Adrenal gland (tissue), 12 donors: Measurements from ENCODE around the gene CCNQ. TPM values are rescaled to one million over a fixed set of nuclear protein-coding genes. Genes with fewer than 3 reads are reported as not detected.

Experiments
- DNase-seq, 7 donors: peaks; one replicate each; pipeline ENCODE4 v3.0.0-alpha.2; 2019 to 2020
- H3K27ac ChIP-seq, 5 donors: fragments of 200-600 bp; sonication (generic) in 4 of 5; 1 replicate in 3 of 5; 2 replicates in 2 of 5; pipeline versions ENCODE4 v1.5.1 to v1.8.0; 2016 to 2020; ENCODE audit warnings: mild to moderate bottlenecking in 1 of 5
- H3K27me3 ChIP-seq: fragments of 200-600 bp; 2 replicates; pipeline ENCODE4 v1.8.0; 2021
- H3K36me3 ChIP-seq, 2 donors: fragments of 200-600 bp; replicated peaks in 1 of 2; 1 replicate in 1 of 2; 2 replicates in 1 of 2; pipeline versions ENCODE4 v1.5.1 to v1.8.0; 2018 to 2022
- H3K4me1 ChIP-seq, 2 donors: fragments of 200-600 bp; replicated peaks in 1 of 2; 1 replicate in 1 of 2; 2 replicates in 1 of 2; pipeline versions ENCODE4 v1.5.1 to v1.8.0; 2018 to 2021
- H3K4me3 ChIP-seq, 4 donors: fragments of 200-600 bp; sonication (generic) in 3 of 4; one replicate each; pipeline ENCODE4 v1.5.1; 2016 to 2018
- H3K9me3 ChIP-seq, 3 donors: fragments of 200-600 bp; sonication (generic) in 1 of 3; replicated peaks in 1 of 3; 1 replicate in 2 of 3; 2 replicates in 1 of 3; pipeline versions ENCODE4 v1.5.1 to v1.8.0; 2016 to 2021
- CTCF ChIP-seq, 6 experiments: fragments of 450-650 bp in 4 of 6; fragments of 200-600 bp in 2 of 6; sonication (generic) in 1 of 6; IDR thresholded peaks; 1 replicate in 5 of 6; 2 replicates in 1 of 6; pipeline versions ENCODE4 v1.5.1 to v1.8.0; 2016 to 2021; ENCODE audit warnings: antibody characterized with exemption in 6 of 6, mild to moderate bottlenecking in 2 of 6, moderate library complexity in 1 of 6
- POLR2A ChIP-seq, 2 donors: fragments of 450-650 bp; IDR thresholded peaks; one replicate each; pipeline ENCODE4 v1.6.1; 2017; ENCODE audit warnings: antibody characterized with exemption in 2 of 2, mild to moderate bottlenecking in 2 of 2, moderate library complexity in 1 of 2
- WGBS, 4 donors: extraction: QIAGEN DNeasy Blood & Tissue Kit in 2 of 4; methylation state at CpG; one replicate each; pipeline versions ENCODE4 v1.1.5 to v1.1.7; 2013 to 2017; 5-methylcytosine and 5-hydroxymethylcytosine counted together
- intact Hi-C, 2 donors: fragments of 100-400 bp; cut with DNase I; formaldehyde crosslinking; loops; one replicate each; pipeline versions ENCODE4 v1.14.1 to v1.15.0; 2022 to 2023
- polyA plus RNA-seq, 3 donors: library from polyadenylated mRNA; stranded (reverse); fragments of 200-250 nt in 2 of 3; fragments of 350-450 nt in 1 of 3; fragmentation: Illumina TruSeq in 1 of 3; extraction: RNeasy Lipid Tissue Mini Kit (QIAGEN cat#74804) in 1 of 3; gene quantifications; one replicate each; pipeline ENCODE4 v1.2.3, GENCODE V29; 2013 to 2014
- total RNA-seq, 9 donors: library from RNA; depleted of rRNA in 4 of 9; stranded (reverse); fragments of >200 nt in 4 of 9; fragments of 120-200 nt in 1 of 9; fragmentation: NEBNext Ultra II Directional in 1 of 9; extraction: Animal tissue kit (Norgen Biotek cat#: 25700) in 1 of 9; gene quantifications; one replicate each; pipeline versions ENCODE4 v1.1.0 to v1.2.4, GENCODE V29; 2013 to 2023
- donor health status: healthy with polysubstance abuse.
- donor health status: Bipolar disorder and iron deficiency.
- donor health status: DM: yes; HTN: yes; CAD: no.
- donor health status: DM: no; HTN: no; CAD: no.
- donor health status: DM: no; HTN: no; CAD: no.
- donor health status: DM: yes; HTN: yes; CAD: no.

CCNQ gene
- total and polyA plus RNA-seq, 12 donors, result 13.2 to 48.5 (median 24.2) TPM

GRCh38 chrX:153645921-153646488 is 47.1 kb upstream of the CCNQ start:
- WGBS, 4 donors, result 55 to 66% (median 63%) methylated on average over 9 to 10 of the region's 10 CpGs
- peaks cover 0 to 6% of the 10 kb centered on the region in 2 donors for H3K4me1 ChIP-seq

GRCh38 chrX:153645151-153645550 is 46.2 kb upstream of the CCNQ start:
- H3K4me3 ChIP-seq, result no peak overlapping the region
- WGBS, 4 donors, result 51 to 82% (median 73%) methylated on average over 4 to 6 of the region's 6 CpGs
- peak in 2 of 7 donors; percentile 7 to 11 for DNase-seq
- H3K27me3 ChIP-seq, result peaks cover 64% of the 10 kb centered on the region
- intact Hi-C loops, result loop anchor here (5.0 to 10.0 kb wide), 2 partner anchors 33 to 90 kb away; no protein-coding TSS in a partner anchor
- H3K9me3 ChIP-seq, result no peaks in the 10 kb centered on the region
- no peak overlapping the region for H3K27ac ChIP-seq
- H3K4me1 ChIP-seq, result peaks cover 0 to 6% of the 10 kb centered on the region in 2 donors
- no peak for TF ChIP-seq CTCF (IDR thresholded peaks at IDR 0.05)
- TF ChIP-seq POLR2A (IDR thresholded peaks at IDR 0.05), result no peak
- no peaks in the 10 kb centered on the region for H3K36me3 ChIP-seq

More at GRCh38 chrX:153645921-153646488, 47.1 kb upstream of the CCNQ start:
- intact Hi-C loops, result loop anchor here (5.0 to 10.0 kb wide), 2 partner anchors 34 to 91 kb away; no protein-coding TSS in a partner anchor
- peaks cover 61% of the 10 kb centered on the region for H3K27me3 ChIP-seq
- H3K27ac ChIP-seq, result no peak overlapping the region
- H3K4me3 ChIP-seq, result no peak overlapping the region
- H3K36me3 ChIP-seq, result no peaks in the 10 kb centered on the region
- H3K9me3 ChIP-seq, result no peaks in the 10 kb centered on the region
- DNase-seq, result peak in 2 of 7 donors; percentile 5 to 10
- no peak for TF ChIP-seq POLR2A (IDR thresholded peaks at IDR 0.05)

GRCh38 chrX:153644356-153645125 is 45.6 kb upstream of the CCNQ start:
- DNase-seq, result peak in 2 of 7 donors; percentile 4 to 10
- TF ChIP-seq CTCF (IDR thresholded peaks at IDR 0.05) (no peak), POLR2A (IDR thresholded peaks at IDR 0.05) (no peak)
- intact Hi-C loops, result loop anchor here (5.0 to 10.0 kb wide), 2 partner anchors 32 to 90 kb away; no protein-coding TSS in a partner anchor
- H3K4me3 ChIP-seq, result no peak overlapping the region
- no peaks in the 10 kb centered on the region for H3K36me3 ChIP-seq
- WGBS, 4 donors, result 16 to 100% (median 40%) methylated on average over 1 to 43 of the region's 46 CpGs
- H3K9me3 ChIP-seq, result no peaks in the 10 kb centered on the region
- H3K4me1 ChIP-seq, result peaks cover 0 to 6% of the 10 kb centered on the region in 2 donors
- no peak overlapping the region for H3K27ac ChIP-seq
- H3K27me3 ChIP-seq, result peaks cover 64% of the 10 kb centered on the region

- DNase-seq, result peak in 2 of 7 donors; percentile 12 to 20
- WGBS, 4 donors, result 1 to 42% (median 14%) methylated on average over 9 to 63 of the region's 84 CpGs
- Histone ChIP-seq H3K27me3 (peaks cover 57% of the 10 kb centered on the region), H3K9me3 (no peaks in the 10 kb centered on the region), H3K4me1 (peaks cover 0 to 6% of the 10 kb centered on the region in 2 donors), H3K4me3 (no peak overlapping the region), H3K36me3 (no peaks in the 10 kb centered on the region), H3K27ac (no peak overlapping the region)
- TF ChIP-seq POLR2A (IDR thresholded peaks at IDR 0.05) (no peak), CTCF (IDR thresholded peaks at IDR 0.05) (no peak)
- intact Hi-C loops, result loop anchor here in 1 of 2 donors (10.0 kb wide), 1 partner anchor 89 kb away; no protein-coding TSS in a partner anchor
Observed at GRCh38 chrX:153643431-153644351, 44.8 kb upstream of the CCNQ start.
